A549 (cell line): ENCODE results near the gene ACO1.

Experiments used
- CTCF ChIP-seq: fragments of >200 bp; sonication (Bioruptor Twin); formaldehyde crosslinking; IDR thresholded peaks from 3 replicates; pipeline ENCODE4 v1.5.1; 2016
- EHMT2 ChIP-seq: fragments of 200-600 bp; sonication (generic); IDR thresholded peaks from 2 replicates; pipeline ENCODE4 v1.6.1; 2016; ENCODE audit warnings: antibody characterized with exemption, low read depth, mild to moderate bottlenecking, moderate library complexity
- RCOR1 ChIP-seq: fragments of 150-350 bp; IDR thresholded peaks from 2 replicates; pipeline ENCODE4 v1.6.1; 2014; ENCODE audit warnings: antibody characterized with exemption, low read length, low read depth
- TF ChIP-seq, protein P1 (sequence below): IDR thresholded peaks from 2 replicates; pipeline ENCODE4 v1.6.1; 2012

- TF ChIP-seq EHMT2 (no peak), RCOR1 (no peak), CTCF (no peak)
- TF ChIP-seq, protein P1, sequence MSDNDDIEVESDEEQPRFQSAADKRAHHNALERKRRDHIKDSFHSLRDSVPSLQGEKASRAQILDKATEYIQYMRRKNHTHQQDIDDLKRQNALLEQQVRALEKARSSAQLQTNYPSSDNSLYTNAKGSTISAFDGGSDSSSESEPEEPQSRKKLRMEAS: no peak
Observed at GRCh38 chr9:32487981-32488380, 103.5 kb downstream of the ACO1 start.
